Right forelimb (tissue), 1 donor: ENCODE measurements around the gene SLC37A1.
"Not testable (repeated sequence)": the region's sequence is repeated elsewhere in the genome, so short reads cannot be mapped to it uniquely, and the experiment has no call there.

Source experiments
- DNase-seq: peaks from one replicate; pipeline ENCODE4 v3.0.0-alpha.2; 2018

The SLC37A1 gene

GRCh38 chr21:42513151-42513984 is at the start of gene SLC37A1:
Gene SLC37A1 (plus strand): TSS chr21:42513852. CDS start chr21:42518455, 4,603 bp downstream.
- no peak for DNase-seq

GRCh38 chr21:42463861-42464515 is 49.7 kb upstream of the SLC37A1 start:
- DNase-seq: no peak

GRCh38 chr21:42465008-42465802 is 48.4 kb upstream of the SLC37A1 start:
- no peak for DNase-seq

GRCh38 chr21:42465803-42466127 is 47.9 kb upstream of the SLC37A1 start:
- DNase-seq: no peak

- DNase-seq: no peak
These were observed 47.0 kb upstream of the SLC37A1 start for GRCh38 chr21:42466700-42467099.

DNA sequence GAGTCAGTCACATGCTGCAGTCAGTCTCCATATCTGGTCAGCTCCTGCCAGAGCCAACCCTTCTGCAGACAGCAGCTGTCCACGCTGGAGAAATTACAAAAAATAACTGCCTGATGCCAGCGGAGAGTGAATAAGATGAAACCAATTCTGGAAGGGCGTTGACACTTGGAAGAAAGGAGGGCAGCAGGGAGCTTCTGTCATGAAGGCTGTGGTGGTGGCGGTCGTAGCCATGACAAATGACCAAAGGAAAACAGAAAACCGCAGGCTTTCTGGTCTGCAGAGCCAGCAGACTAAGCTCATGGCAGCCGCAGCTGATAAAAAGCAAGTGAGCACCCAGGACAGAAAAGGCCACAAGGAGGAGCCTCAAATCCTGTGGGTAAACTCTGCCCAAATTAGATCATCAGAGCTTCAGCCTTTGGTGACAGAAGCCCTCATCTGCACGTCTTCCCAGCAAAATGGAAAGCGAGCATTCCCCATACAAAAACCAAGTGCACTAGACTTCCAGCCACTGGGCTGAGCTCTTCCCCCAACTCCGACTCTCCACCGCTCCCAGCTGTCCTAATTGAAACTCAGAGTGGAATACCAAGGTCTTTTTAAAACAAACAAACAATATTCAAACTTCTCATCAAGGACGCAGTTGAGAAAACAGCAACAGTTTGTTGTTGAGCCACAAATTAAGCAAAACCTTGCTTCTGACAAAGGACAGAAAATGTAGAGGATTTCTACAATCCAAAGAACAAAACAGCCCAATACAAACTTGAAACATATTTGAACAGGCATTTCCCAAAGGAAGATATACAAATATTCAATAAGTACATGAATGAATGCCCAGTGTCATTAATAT is 46.3 kb upstream of the SLC37A1 start:
- DNase-seq: no peak

DNA sequence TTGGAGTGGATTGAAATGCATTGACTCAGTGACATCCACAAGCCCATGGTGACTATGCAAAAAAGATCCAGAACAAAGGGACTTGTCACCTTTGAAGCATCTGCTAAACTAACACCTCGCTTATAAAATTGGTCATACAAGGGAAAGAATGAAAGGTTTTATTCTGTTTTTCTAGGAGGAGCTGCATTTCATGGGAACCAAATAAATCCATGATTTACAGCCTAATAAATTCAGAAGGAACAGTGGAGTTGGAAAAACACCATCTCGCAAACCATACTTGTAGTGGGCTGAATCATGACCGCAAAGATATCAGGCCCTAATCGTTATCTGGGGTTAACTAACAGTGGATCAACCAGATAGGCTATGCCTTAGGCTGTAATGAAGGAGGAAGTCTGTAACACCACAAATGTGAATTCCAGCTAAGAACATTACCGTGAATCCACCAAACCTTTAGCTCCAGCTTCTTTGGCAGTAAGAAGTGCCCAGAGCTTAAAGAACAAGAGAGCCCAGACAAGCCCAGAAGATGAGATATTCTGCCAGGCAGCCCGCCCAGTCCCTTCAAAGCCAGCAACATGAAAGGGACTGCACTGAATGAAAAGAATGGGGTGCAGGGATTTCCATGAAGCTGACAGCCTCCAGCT is 45.0 kb upstream of the SLC37A1 start:
- DNase-seq: peak; percentile 5

DNA sequence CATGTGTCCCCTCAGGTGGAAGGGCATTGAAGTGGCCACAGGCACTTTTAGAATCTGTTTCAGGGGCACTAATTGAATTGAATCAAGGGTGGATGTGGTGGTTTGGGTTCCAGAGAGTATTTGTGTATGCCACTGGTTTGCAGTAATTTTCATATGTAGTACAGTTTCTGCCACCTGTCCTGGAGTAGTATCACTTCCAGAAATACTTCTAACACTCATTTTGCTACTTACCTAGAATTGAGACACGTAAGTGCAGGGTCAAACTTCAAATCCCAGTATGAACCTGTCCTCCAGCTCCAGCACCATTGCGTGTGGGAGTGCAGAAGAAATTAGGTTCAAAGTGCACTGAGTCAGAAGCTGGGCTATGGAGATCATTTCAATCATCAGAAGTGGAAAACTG is 44.4 kb upstream of the SLC37A1 start:
- DNase-seq: peak; percentile 3

GRCh38 chr21:42469726-42470125 is 43.9 kb upstream of the SLC37A1 start:
- DNase-seq: not testable (repeated sequence)

DNA sequence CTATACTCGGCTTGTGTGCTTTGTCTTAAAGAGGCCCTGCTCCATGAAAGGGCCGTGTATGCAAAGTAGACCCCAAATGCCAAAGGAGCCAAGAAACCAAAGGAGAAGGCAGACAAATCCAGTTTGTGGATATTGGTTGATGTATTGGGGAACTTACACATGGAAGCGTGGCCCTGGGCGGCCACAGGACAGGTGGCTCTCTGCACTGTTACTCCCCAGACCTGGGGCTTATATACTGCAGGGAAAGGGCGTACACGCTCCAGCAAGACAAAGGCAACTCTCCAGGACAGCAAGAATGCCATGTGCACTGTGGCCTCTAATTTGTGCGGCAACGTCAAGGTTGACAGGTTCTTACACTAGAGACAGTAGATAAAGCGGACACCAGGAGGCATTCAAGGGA is 42.4 kb upstream of the SLC37A1 start:
- no peak for DNase-seq

DNA sequence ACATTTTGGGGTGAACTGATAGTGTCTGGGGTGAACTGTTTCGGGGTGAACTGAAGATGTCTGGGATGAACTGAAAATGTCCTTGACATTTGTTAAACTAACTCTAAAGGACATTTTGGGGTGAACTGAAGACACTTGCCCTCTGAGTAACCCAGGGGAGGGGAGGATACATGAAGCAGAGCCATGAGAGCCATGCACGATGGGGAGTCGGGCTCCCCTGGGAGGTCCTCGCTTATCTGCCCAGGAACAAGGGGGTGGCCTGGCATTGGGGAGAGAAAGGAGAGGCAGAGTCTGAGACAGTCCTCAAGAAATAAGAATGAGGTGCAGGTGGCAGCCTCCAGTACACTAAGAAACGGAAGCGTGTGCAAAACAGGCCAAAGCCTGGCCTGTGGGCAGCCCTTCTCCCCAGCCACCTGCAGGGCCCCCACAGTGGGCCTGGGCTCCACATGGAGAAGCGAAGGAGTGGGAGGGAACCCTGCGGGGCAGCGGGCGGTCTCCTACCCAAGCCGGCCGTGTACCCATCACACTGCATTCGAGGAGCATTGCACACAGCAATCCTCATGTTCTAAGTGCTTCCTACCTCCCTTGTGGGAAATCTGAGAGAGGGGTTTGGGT is 41.8 kb upstream of the SLC37A1 start:
- DNase-seq: no peak

DNA sequence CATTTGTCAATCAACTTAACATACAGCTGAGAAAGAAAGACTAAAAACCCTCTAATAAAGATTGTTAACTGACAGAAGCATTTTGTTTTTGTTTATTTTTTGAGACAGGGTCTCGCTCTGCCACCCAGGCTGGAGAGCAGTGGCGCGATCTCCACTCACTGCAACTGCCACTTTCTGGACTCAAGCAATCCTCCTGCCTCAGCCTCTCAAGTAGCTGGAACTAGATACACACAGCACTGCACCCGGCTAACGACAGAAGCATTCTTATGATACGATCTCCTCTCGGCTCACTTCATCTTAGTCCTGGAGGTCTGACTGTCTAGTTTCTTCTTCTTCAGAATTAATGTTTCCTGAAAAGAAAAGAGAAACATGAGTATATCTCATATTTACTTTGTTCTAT is 41.1 kb upstream of the SLC37A1 start:
- DNase-seq: no peak

DNA sequence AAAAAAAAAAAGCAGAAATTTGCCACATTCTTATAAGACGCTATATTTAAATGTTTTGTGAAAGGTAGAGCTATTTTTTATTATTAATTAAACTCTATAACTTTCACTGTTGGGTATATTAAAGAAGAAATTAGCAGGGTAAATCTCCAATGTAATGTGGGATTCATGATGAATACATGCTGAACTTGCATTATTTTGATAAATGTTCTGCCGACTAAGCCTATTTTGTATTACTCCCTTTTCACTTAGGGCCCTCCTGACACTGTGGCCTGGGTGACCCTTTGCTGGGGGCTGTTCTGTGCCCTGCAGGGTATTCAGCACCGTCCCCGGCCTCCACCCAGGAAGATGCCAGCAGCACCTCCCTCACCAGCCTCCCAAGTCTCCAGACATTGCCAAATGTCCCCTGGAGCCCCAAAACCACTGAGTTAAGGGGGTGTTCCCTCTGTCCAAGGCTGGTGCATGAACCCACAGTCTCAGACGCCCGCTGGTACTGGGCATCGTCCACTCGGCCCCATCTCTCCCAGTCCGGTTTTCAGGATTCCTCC is 40.1 kb upstream of the SLC37A1 start:
- no peak for DNase-seq

DNA sequence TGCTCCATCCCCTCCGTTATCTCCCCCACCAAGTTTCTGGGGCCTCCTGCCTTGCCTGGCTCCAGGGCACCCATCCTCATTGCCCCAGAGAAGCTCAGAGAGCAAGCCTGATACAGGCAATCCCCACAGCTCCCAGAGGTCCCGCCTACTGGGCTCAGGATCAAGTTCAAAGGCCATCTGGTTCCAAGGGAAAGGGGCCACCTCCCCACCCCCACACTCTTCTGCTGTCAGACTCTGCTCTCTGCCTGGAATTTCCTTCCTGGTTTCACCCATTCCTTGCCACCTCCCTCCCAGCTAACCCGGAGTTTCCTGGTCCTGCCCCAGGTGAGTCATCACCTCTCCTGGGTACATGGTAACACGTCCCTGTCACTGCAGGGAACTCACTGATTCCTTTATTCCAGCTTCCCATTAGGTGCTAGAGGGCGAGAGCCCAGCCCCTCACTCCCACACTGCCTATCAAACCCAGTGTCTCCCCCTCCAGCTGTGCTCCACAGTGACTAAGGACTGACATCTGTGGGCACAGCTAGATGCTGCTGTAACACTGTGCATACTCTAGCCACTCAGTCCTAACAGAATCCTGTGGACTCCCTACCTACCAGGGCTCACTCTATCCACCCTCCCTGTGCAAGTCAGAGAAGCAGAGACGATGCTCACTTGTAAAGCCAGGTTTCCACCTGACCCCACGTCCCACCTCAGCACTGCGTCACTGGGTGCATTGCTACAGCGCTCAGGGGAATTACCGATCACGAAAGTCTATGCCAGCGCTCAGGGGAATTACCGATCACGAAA is 39.4 kb upstream of the SLC37A1 start:
- no peak for DNase-seq

DNA sequence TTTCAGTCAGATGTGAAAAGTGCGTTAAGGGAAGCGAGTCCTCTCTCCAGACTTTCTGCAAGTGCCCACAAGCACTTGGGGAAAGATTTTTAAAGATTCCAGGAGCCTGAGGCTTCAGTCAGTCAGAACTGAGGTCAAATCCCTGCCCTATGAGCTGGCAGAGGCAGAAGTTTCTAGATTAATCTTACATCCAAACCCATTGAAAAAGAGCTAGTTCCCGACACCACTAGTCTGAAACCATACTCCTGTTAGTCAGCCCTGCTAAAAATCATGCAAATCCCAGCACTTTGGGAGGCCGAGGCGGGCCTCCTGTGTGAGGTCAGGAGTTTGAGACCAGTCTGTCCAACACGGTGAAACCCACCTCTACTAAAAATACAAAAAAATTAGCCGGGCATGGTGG is 38.6 kb upstream of the SLC37A1 start:
- DNase-seq: no peak

DNA sequence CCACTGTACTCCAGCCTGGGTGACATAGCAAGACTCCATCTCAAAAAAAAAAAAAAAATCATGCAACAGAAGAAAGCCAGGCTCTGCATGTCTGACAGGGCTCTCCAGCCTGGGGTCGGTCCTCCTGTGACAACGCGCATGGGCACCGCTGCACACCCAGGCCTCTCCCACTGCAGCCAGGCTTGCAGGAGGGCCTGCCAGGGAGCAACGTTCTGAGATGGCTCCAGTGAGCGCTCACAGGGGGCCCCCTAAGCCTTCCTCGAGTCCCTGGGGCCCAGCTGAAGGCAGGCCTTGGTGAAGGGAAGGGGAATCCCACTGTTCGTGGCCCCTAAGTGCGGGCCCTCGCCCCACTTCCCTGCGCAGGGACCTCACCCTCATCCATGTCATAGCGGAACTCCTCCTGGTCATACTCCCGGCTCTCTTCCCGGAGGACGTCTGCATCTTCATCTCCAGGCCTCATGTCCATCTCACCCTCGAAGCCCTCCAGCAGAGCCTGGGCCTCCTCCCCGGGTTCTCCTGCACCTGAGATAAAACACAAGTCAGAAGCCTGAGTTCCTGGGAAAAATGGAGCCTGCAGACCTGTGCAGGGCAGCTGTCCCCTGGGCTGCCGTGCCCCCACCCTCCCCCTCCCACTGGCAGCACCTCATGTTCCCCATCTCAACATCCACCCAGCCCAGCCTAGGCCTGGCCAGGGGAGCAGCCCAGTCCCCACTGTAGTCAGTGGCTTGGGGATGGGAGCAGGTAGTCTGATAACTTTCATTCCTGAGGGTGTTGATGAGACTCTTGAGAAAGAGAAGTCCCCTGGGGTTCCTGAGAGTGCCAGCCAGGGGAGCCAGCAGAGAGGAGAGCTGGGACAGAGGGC is 37.9 kb upstream of the SLC37A1 start:
- no peak for DNase-seq

DNA sequence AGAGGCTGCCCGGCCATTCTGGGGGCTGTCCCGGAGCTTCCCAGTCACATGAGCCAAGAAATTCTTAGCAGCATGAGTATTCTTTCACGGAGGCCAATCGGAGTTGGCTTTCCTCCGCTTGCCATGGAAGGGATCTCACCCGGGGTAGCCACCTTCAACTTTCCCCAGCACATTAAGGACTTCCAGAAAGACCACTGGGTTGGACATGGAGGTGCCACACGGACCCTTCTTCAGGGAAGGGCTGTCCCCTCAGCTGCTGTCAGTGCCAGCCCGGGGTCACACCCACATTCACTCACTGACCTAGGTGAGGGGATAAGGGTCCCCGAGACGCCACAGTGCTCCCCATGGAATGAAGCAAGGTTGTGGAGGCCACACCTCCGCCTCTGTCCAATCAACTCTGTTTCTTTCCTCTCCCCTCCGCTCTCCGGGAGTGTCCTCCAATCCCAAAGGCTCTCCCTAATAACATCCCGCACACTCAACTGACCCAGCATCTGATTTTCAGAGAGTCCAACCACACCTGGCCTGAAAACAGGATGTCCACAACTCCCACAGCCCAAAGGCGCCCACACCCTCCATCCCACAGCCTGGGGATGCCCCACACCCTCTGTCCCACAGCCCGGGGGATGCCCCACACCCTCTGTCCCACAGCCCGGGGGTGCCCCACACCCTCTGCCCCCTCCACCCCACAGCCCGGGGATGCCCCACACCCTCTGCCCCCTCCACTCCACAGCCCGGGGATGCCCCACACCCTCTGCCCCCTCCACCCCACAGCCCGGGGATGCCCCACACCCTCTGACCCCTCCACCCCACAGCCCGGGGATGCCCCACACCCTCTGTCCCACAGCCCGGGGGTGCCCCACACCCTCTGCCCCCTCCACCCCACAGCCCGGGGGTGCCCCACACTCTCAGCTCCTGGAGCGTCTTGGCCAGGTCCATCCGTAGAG is 37.0 kb upstream of the SLC37A1 start:
- DNase-seq: no peak

DNA sequence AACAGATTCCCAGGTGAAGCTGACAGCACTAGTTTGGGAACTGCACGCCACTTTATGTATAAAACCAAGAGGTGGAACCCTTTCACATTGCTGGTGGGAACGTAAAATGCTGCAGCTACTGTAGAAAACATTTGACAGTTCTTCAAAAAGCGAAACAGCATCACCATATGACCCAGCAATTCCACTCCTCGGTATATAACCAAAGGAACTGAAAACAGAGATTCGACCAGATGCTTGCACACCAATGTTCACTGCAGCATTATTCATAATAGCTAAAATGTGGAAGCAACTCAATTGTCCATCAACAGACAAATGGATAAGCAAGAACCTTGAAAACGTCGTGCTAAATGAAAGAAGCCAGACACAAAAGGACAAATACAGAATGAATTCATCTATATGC is 35.1 kb upstream of the SLC37A1 start:
- DNase-seq: no peak
